ENCODE data around the gene SEPHS1. TPM values are rescaled to one million over a fixed set of nuclear protein-coding genes. Genes with fewer than 3 reads are reported as not detected.

SEPHS1 gene
- total RNA-seq, 1 experiment from 2014 or later: 509 TPM

DNA sequence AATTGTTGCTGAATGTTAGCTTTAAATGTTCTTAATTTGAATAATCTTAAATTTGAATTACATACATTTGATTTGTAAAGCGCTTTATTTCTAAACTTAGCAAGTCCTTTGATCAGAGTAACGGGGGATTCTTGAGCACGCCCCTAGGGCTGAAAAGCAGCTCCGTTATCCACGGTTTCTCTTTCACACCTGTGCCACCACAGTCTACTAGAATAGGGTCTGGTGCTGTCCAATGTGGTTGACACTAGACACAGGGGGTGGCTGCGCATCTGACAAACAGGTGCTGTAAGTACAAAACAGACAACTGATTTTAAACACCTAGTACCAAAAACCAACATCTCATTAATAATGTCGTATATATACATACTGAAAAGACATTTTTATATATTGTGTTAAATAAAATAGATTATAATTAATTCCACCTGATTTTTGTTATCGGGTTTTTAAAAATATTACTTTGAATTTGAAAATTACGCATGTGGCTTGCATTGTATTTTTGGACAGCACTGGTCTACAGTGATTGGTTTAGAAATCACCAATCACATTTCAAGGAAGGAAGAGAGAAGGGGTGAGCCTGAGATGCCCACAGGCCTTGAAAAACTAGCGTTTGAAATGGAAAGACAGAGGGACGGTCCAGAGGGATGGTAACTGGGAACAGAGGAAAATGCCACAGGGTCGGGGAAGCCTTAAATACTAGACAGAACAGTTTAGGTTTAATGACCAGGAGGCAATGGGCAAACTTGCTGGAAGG lies 7.3 kb downstream of the SEPHS1 start:
- TF ChIP-seq, protein P1, sequence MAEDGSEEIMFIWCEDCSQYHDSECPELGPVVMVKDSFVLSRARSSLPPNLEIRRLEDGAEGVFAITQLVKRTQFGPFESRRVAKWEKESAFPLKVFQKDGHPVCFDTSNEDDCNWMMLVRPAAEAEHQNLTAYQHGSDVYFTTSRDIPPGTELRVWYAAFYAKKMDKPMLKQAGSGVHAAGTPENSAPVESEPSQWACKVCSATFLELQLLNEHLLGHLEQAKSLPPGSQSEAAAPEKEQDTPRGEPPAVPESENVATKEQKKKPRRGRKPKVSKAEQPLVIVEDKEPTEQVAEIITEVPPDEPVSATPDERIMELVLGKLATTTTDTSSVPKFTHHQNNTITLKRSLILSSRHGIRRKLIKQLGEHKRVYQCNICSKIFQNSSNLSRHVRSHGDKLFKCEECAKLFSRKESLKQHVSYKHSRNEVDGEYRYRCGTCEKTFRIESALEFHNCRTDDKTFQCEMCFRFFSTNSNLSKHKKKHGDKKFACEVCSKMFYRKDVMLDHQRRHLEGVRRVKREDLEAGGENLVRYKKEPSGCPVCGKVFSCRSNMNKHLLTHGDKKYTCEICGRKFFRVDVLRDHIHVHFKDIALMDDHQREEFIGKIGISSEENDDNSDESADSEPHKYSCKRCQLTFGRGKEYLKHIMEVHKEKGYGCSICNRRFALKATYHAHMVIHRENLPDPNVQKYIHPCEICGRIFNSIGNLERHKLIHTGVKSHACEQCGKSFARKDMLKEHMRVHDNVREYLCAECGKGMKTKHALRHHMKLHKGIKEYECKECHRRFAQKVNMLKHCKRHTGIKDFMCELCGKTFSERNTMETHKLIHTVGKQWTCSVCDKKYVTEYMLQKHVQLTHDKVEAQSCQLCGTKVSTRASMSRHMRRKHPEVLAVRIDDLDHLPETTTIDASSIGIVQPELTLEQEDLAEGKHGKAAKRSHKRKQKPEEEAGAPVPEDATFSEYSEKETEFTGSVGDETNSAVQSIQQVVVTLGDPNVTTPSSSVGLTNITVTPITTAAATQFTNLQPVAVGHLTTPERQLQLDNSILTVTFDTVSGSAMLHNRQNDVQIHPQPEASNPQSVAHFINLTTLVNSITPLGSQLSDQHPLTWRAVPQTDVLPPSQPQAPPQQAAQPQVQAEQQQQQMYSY (CRISPR knock-in tag; IDR thresholded peaks at IDR 0.05): peak; percentile 64
- TF ChIP-seq HMGA2 (CRISPR knock-in tag; IDR thresholded peaks at IDR 0.05) (0 out of 2 replicates have a peak, but pooled peaks have one; percentile 12), MXD4 (CRISPR knock-in tag; IDR thresholded peaks at IDR 0.05; ENCODE audit: borderline replicate concordance) (no peak)
- TF ChIP-seq, protein P2, sequence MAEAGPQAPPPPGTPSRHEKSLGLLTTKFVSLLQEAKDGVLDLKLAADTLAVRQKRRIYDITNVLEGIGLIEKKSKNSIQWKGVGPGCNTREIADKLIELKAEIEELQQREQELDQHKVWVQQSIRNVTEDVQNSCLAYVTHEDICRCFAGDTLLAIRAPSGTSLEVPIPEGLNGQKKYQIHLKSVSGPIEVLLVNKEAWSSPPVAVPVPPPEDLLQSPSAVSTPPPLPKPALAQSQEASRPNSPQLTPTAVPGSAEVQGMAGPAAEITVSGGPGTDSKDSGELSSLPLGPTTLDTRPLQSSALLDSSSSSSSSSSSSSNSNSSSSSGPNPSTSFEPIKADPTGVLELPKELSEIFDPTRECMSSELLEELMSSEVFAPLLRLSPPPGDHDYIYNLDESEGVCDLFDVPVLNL (CRISPR knock-in tag; IDR thresholded peaks at IDR 0.05; ENCODE audit: borderline replicate concordance, low read depth): no peak
- H3K9me3 Mint-ChIP-seq: no peaks in the 10 kb centered on the region
- no peaks in the 10 kb centered on the region for H3K27me3 Mint-ChIP-seq (ENCODE audit: low read depth)
- CTCF ChIA-PET: interaction anchor here (1.1 to 2.4 kb wide), 3 partner anchors 10 to 12 kb away, joined by 3 to 7 read pairs (median 7); no protein-coding TSS in a partner anchor
- no peak overlapping the region for H3K4me3 Mint-ChIP-seq
- H3K4me1 Mint-ChIP-seq: peaks cover 77% of the 10 kb centered on the region
- DNase-seq (ENCODE audit: low spot score): no peak
- H3K36me3 Mint-ChIP-seq: peaks cover 75% of the 10 kb centered on the region
- POLR2A ChIA-PET: interaction anchor here (0.7 to 3.6 kb wide), 2 partner anchors 11 to 99 kb away, joined by 3 to 31 read pairs; no protein-coding TSS in a partner anchor
- no peak for ATAC-seq
- H3K27ac Mint-ChIP-seq: peak overlapping the region; percentile 79

- H3K4me1 Mint-ChIP-seq: peaks cover 70% of the 10 kb centered on the region
- ChIA-PET CTCF (interaction anchor here (1.1 kb wide), 1 partner anchor 13 kb away, joined by 3 read pairs; no protein-coding TSS in a partner anchor), POLR2A (interaction anchor here (3.6 kb wide), 1 partner anchor 12 kb away, joined by 31 read pairs; no protein-coding TSS in a partner anchor)
- H3K36me3 Mint-ChIP-seq: peaks cover 76% of the 10 kb centered on the region
- peak overlapping the region; percentile 92 for H3K27ac Mint-ChIP-seq
- DNase-seq (ENCODE audit: low spot score): no peak
- peak overlapping the region; percentile 8 for H3K4me3 Mint-ChIP-seq
- no peak for ATAC-seq
- TF ChIP-seq ZNF317 (CRISPR knock-in tag; IDR thresholded peaks at IDR 0.05; ENCODE audit: borderline replicate concordance, low read depth) (no peak), ZNF121 (CRISPR knock-in tag; IDR thresholded peaks at IDR 0.05) (no peak), MXD4 (CRISPR knock-in tag; IDR thresholded peaks at IDR 0.05; ENCODE audit: borderline replicate concordance) (no peak), ELF4 (CRISPR knock-in tag; IDR thresholded peaks at IDR 0.05; ENCODE audit: low read depth) (no peak), NR1H2 (CRISPR knock-in tag; IDR thresholded peaks at IDR 0.05) (no peak), CREM (CRISPR knock-in tag; IDR thresholded peaks at IDR 0.05) (no peak), ZNF263 (CRISPR knock-in tag; IDR thresholded peaks at IDR 0.05; ENCODE audit: low read depth) (no peak)
- TF ChIP-seq, protein P3, sequence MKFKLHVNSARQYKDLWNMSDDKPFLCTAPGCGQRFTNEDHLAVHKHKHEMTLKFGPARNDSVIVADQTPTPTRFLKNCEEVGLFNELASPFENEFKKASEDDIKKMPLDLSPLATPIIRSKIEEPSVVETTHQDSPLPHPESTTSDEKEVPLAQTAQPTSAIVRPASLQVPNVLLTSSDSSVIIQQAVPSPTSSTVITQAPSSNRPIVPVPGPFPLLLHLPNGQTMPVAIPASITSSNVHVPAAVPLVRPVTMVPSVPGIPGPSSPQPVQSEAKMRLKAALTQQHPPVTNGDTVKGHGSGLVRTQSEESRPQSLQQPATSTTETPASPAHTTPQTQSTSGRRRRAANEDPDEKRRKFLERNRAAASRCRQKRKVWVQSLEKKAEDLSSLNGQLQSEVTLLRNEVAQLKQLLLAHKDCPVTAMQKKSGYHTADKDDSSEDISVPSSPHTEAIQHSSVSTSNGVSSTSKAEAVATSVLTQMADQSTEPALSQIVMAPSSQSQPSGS (CRISPR knock-in tag; IDR thresholded peaks at IDR 0.05; ENCODE audit: borderline replicate concordance, low read depth): no peak
- TF ChIP-seq, protein P1 (CRISPR knock-in tag; IDR thresholded peaks at IDR 0.05): no peak
- H3K9me3 Mint-ChIP-seq: no peaks in the 10 kb centered on the region
- no peaks in the 10 kb centered on the region for H3K27me3 Mint-ChIP-seq (ENCODE audit: low read depth)
These were observed 8.0 kb downstream of the SEPHS1 start for GRCh38 chr10:13340068-13340467.
